Caco-2 (cell line): Measurements from ENCODE around the gene TRMT2A. TPM values are rescaled to one million over a fixed set of nuclear protein-coding genes. Genes with fewer than 3 reads are reported as not detected.

Source experiments
- BruUV-seq: library from RNA; stranded (reverse); fragments of 400-500 nt; replicated peaks from 2 replicates; lab custom pipeline; 2021; lab: Mats Ljungman, UMichigan
- CTCF ChIA-PET: fragments of 300-600 bp; sonication (Branson Sonifier 250); formaldehyde crosslinking; loops from one replicate; lab custom pipeline; 2022; ENCODE audit warnings: antibody characterized with exemption; lab: Charles Lee
- POLR2A ChIA-PET: fragments of 300-600 bp; sonication (Branson Sonifier 250); formaldehyde crosslinking; loops from one replicate; lab custom pipeline; 2022; ENCODE audit warnings: antibody characterized with exemption; lab: Charles Lee
- DNase-seq, 2 experiments: peaks; one replicate each; pipeline versions ENCODE4 v3.0.0 to v3.0.0-alpha.2; 2020 to 2022
- H3K27me3 ChIP-seq: replicated peaks from 2 replicates; pipeline ENCODE4 v1.6.0; 2011; ENCODE audit warnings: low read length; ENCODE audit not compliant: control insufficient read depth, insufficient read depth
- H3K36me3 ChIP-seq: 2 replicates; pipeline ENCODE4 v1.5.1; 2011; ENCODE audit warnings: low read length; ENCODE audit not compliant: control insufficient read depth, insufficient read depth
- H3K4me1 ChIP-seq: fragments of 250-450 bp; sonication (Bioruptor Pico); 2 replicates; pipeline ENCODE4 v1.5.1; 2020; ENCODE audit warnings: mild to moderate bottlenecking
- H3K4me3 ChIP-seq: 2 replicates; pipeline ENCODE4 v1.5.1; 2011; ENCODE audit warnings: low read depth, mild to moderate bottlenecking, control low read depth, low read length
- H3K9me3 ChIP-seq: fragments of 250-450 bp; sonication (Bioruptor Pico); 2 replicates; pipeline ENCODE4 v1.5.1; 2020; ENCODE audit warnings: mild to moderate bottlenecking, moderate library complexity
- H3K27ac Mint-ChIP-seq: one replicate; pipeline ENCODE4 v1.8.0; 2022; ENCODE audit warnings: mixed read lengths; ENCODE audit not compliant: unreplicated experiment
- H3K27me3 Mint-ChIP-seq: one replicate; pipeline ENCODE4 v1.8.0; 2022; ENCODE audit warnings: mixed read lengths; ENCODE audit not compliant: insufficient read depth, unreplicated experiment
- H3K36me3 Mint-ChIP-seq: one replicate; pipeline ENCODE4 v1.8.0; 2022; ENCODE audit warnings: mild to moderate bottlenecking, mixed read lengths; ENCODE audit not compliant: insufficient read depth, unreplicated experiment
- H3K4me1 Mint-ChIP-seq: one replicate; pipeline ENCODE4 v1.8.0; 2022; ENCODE audit warnings: low read depth, mixed read lengths; ENCODE audit not compliant: unreplicated experiment
- H3K4me3 Mint-ChIP-seq: one replicate; pipeline ENCODE4 v1.8.0; 2022; ENCODE audit warnings: mild to moderate bottlenecking, moderate library complexity, mixed read lengths; ENCODE audit not compliant: unreplicated experiment
- H3K9me3 Mint-ChIP-seq: one replicate; pipeline ENCODE4 v1.8.0; 2022; ENCODE audit warnings: mixed read lengths; ENCODE audit not compliant: unreplicated experiment
- intact Hi-C: fragments of 100-400 bp; cut with micrococcal nuclease; formaldehyde crosslinking; loops from one replicate; pipeline ENCODE4 v1.10.0; 2022; ENCODE audit not compliant: unreplicated experiment
- total RNA-seq: library from RNA; stranded (reverse); gene quantifications from 2 replicates; pipeline ENCODE4 v1.2.3, GENCODE V29; 2022
- TF ChIP-seq, protein P1 (sequence below), 2 experiments: fragments of 200-600 bp in 1 of 2; IDR thresholded peaks; 1 replicate in 1 of 2; 2 replicates in 1 of 2; pipeline versions ENCODE4 v1.5.1 to v1.8.0; 2011 to 2022; ENCODE audit warnings: antibody characterized with exemption in 1 of 2, control low read depth in 1 of 2, inconsistent platforms in 1 of 2, low read depth in 1 of 2, low read length in 1 of 2, mild to moderate bottlenecking in 1 of 2, moderate library complexity in 1 of 2; ENCODE audit not compliant: insufficient read depth in 1 of 2, severe bottlenecking in 1 of 2, unreplicated experiment in 1 of 2

The TRMT2A gene
- total RNA-seq, 1 experiment from 2014 or later, result 41.1 TPM

DNA sequence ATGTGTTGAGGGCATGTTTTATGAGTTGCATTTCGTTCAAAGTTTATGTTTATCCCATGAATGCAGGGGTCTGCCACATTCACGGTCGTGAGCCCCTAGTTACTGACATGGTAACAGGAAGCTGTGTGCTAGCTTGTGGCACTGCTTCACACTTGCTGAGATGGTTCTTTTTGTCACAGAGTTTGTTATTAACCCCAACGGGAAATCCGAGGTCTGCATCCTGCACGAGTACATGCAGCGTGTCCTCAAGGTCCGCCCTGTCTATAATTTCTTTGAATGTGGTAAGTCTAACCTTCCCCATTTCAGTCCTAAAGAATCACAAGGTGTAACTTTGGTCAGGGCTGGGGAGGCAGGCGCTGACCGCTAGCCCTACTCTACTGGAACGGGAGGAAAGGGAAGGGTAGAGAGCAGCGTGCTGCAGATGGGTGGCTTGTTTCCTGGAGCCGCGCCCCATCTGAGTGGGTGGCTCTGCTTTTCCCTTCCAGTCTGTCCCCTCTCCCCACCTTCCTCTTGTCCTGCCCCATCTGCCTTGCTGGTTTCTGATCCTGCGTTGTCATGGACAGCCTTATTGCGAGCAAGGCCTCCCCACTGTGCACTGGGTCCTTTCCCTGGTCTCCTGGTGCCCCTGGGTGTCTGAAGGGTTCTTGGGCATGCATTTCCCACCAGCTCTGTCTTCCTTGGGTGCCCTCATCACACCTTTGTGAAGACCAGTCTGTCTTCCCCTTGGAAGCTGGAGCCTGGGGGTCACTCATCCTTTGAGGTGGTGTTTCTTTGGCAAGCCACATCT, 25.1 kb downstream of the TRMT2A start:
- no peaks in the 10 kb centered on the region for H3K27me3 Mint-ChIP-seq
- CTCF ChIA-PET, result no interaction called here
- H3K27ac Mint-ChIP-seq, result no peak overlapping the region
- no peaks in the 10 kb centered on the region for H3K9me3 ChIP-seq
- H3K4me1 ChIP-seq, result no peaks in the 10 kb centered on the region
- no peak for DNase-seq
- no peaks in the 10 kb centered on the region for H3K27me3 ChIP-seq
- no TSS peak for BruUV-seq
- intact Hi-C loops, result no loop called here
- no peak overlapping the region for H3K4me3 Mint-ChIP-seq
- POLR2A ChIA-PET, result no interaction called here
- H3K36me3 ChIP-seq, result peaks cover 12% of the 10 kb centered on the region
- H3K4me1 Mint-ChIP-seq, result no peaks in the 10 kb centered on the region
- TF ChIP-seq, protein P1, sequence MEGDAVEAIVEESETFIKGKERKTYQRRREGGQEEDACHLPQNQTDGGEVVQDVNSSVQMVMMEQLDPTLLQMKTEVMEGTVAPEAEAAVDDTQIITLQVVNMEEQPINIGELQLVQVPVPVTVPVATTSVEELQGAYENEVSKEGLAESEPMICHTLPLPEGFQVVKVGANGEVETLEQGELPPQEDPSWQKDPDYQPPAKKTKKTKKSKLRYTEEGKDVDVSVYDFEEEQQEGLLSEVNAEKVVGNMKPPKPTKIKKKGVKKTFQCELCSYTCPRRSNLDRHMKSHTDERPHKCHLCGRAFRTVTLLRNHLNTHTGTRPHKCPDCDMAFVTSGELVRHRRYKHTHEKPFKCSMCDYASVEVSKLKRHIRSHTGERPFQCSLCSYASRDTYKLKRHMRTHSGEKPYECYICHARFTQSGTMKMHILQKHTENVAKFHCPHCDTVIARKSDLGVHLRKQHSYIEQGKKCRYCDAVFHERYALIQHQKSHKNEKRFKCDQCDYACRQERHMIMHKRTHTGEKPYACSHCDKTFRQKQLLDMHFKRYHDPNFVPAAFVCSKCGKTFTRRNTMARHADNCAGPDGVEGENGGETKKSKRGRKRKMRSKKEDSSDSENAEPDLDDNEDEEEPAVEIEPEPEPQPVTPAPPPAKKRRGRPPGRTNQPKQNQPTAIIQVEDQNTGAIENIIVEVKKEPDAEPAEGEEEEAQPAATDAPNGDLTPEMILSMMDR (IDR thresholded peaks at IDR 0.05; ENCODE audit: insufficient read depth in 1 of 2, low read depth in 1 of 2, low read length in 1 of 2, severe bottlenecking in 1 of 2, unreplicated experiment in 1 of 2), result no peak
- peaks cover 99% of the 10 kb centered on the region for H3K36me3 Mint-ChIP-seq
- no peaks in the 10 kb centered on the region for H3K9me3 Mint-ChIP-seq
- H3K4me3 ChIP-seq, result no peak overlapping the region

DNA sequence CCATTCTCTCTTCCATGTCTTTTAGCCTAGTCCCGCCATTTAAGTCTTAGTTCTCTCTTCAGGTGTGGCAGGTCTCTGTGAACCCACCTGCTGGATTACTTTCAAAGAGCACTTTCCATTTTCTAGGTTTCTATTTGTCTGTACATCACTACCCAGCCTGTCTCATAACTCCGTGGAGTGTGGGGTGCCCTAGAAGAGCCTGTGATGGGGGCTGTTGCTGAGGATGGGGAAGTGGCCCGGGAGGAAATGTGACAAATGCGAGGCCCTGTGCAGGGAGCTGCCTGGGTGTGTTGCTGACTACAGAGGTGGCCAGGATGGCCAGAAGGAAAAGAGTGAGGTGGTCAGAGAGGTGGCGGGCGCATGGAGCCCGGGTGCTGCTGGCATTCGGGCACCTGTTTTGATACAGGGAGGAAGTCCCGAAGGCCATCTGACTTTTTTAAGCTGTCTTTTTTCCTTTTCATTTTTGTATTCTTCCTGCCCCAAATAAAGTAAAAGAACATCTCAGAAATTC, 26.2 kb downstream of the TRMT2A start:
- Histone ChIP-seq H3K9me3 (no peaks in the 10 kb centered on the region), H3K4me1 (no peaks in the 10 kb centered on the region), H3K36me3 (peaks cover 11% of the 10 kb centered on the region), H3K27me3 (no peaks in the 10 kb centered on the region), H3K4me3 (no peak overlapping the region)
- ChIA-PET POLR2A (no interaction called here), CTCF (interaction anchor here (0.6 kb wide), 1 partner anchor 223 kb away, joined by 6 read pairs; no protein-coding TSS in a partner anchor)
- Mint-ChIP-seq H3K36me3 (peaks cover 100% of the 10 kb centered on the region), H3K4me3 (no peak overlapping the region), H3K27ac (no peak overlapping the region), H3K27me3 (no peaks in the 10 kb centered on the region), H3K4me1 (no peaks in the 10 kb centered on the region), H3K9me3 (no peaks in the 10 kb centered on the region)
- intact Hi-C loops, result no loop called here
- no peak for DNase-seq
- TF ChIP-seq, protein P1 (IDR thresholded peaks at IDR 0.05; ENCODE audit: insufficient read depth in 1 of 2, low read depth in 1 of 2, low read length in 1 of 2, severe bottlenecking in 1 of 2, unreplicated experiment in 1 of 2), result no peak
- no TSS peak for BruUV-seq

DNA sequence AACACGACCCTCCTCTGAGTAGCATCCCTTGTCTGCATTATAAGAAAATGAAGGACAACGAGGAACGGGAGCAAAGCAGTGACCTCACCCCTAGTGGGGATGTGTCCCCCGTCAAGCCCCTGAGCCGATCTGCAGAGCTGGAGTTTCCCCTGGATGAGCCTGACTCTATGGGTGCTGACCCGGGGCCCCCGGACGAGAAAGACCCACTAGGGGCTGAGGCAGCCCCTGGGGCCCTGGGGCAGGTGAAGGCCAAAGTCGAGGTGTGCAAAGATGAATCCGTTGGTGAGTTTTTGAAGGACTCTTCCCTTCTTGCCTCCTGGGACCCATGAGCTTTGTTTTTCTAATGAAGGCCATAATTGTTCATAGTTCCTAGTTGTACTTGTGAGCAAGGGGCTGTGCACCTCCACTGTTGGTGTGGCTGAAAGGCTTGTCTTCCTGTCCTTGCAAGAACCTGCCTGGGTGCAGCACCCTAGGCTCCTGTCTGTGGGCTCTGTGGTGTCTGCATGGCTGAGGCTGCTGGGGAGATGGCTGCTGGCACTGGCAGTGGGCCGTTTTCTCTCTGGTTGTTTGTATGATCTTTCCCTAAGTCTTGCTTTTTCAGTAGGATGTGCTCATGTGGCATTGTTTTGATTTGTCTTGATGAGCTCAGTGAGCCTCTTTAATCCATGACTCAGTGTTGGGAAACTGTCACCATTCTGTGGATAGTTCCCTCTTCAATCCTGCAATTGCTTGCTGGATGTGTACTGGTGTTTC, 26.9 kb downstream of the TRMT2A start:
- H3K4me1 ChIP-seq, result no peaks in the 10 kb centered on the region; the same call in 1 of the 2 replicates
- TF ChIP-seq, protein P1 (IDR thresholded peaks at IDR 0.05; ENCODE audit: insufficient read depth in 1 of 2, low read depth in 1 of 2, low read length in 1 of 2, severe bottlenecking in 1 of 2, unreplicated experiment in 1 of 2), result no peak
- no peak overlapping the region for H3K4me3 ChIP-seq
- H3K27me3 ChIP-seq, result no peaks in the 10 kb centered on the region
- H3K36me3 ChIP-seq, result peaks cover 10% of the 10 kb centered on the region
- no peaks in the 10 kb centered on the region for H3K9me3 ChIP-seq
- no peaks in the 10 kb centered on the region for H3K9me3 Mint-ChIP-seq
- DNase-seq, result no peak
- H3K27me3 Mint-ChIP-seq, result no peaks in the 10 kb centered on the region
- H3K27ac Mint-ChIP-seq, result no peak overlapping the region
- H3K4me1 Mint-ChIP-seq, result no peaks in the 10 kb centered on the region
- no peak overlapping the region for H3K4me3 Mint-ChIP-seq
- peaks cover 100% of the 10 kb centered on the region for H3K36me3 Mint-ChIP-seq
- intact Hi-C loops, result no loop called here
- no TSS peak for BruUV-seq
- CTCF ChIA-PET, result interaction anchor here (0.6 kb wide), 1 partner anchor 222 kb away, joined by 6 read pairs; no protein-coding TSS in a partner anchor
- POLR2A ChIA-PET, result no interaction called here
